Measurements from ENCODE around the gene KIF25. TPM values are rescaled to one million over a fixed set of nuclear protein-coding genes. Genes with fewer than 3 reads are reported as not detected.

KIF25 gene
- total RNA-seq, 2 donors from 2014 or later = 0.28 to 0.82 TPM

DNA sequence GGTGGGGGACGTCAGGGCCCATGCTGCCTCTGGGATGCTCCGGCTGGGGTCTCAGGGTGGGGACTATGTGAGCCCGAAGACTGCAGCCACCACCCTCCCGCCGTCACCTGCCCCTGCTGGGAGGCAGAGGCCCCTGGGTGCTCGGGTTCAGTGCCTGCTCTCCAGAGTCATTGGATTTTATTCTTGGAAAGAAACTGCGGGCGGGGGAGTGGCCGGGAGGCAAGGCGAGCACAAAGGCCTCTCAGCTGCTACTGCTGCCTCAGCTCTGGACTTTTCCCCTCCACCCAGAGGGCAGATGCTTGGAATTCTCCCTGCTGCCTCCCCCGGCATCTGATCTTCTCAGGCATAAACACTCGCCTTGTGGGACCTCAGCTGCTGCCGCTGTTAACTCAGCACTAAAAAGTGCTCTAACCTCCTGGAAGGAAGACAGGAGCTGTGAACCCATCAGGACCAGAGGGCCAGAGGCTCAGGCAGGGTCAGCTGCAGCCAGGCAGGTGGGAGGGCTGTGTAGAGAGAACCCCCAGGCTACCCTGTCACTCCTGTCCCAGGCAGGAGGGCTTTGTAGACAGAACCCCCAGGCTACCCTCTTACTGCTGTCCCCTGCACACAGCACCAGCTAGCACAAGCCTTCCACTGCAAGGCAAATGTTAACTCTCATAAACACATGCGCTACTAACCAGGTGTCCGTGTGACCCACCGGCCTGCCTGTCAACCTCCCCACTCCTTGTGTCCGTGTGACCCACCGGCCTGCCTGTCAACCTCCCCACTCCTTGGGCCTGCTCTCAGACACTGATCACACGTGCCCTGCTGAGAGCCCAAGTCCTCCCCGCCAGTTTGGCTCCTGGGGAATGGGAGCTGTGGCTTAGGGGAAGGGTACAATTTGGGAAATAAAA is 90.9 kb downstream of the KIF25 start:
- intact Hi-C loops (cut with DNase I) = no loop called here
- WGBS = 59% methylated on average over 20 of the region's 20 CpGs
- H3K4me3 ChIP-seq = no peak overlapping the region
- H3K4me1 ChIP-seq (replicated peaks) = no peaks in the 10 kb centered on the region
- H3K36me3 ChIP-seq = no peaks in the 10 kb centered on the region
- H3K9me3 ChIP-seq = no peaks in the 10 kb centered on the region
- H3K27ac ChIP-seq = no peak overlapping the region
- no peak for TF ChIP-seq POLR2A (IDR thresholded peaks at IDR 0.05)
- peak; percentile 6 for TF ChIP-seq POLR2AphosphoS5 (IDR thresholded peaks at IDR 0.05)
- DNase-seq (ENCODE audit: low spot score) = no peak
- H3K27me3 ChIP-seq (replicated peaks; ENCODE audit: insufficient read depth) = no peaks in the 10 kb centered on the region

- TF ChIP-seq POLR2AphosphoS5 (IDR thresholded peaks at IDR 0.05) (no peak), POLR2A (IDR thresholded peaks at IDR 0.05) (no peak)
- TF ChIP-seq, protein P1, sequence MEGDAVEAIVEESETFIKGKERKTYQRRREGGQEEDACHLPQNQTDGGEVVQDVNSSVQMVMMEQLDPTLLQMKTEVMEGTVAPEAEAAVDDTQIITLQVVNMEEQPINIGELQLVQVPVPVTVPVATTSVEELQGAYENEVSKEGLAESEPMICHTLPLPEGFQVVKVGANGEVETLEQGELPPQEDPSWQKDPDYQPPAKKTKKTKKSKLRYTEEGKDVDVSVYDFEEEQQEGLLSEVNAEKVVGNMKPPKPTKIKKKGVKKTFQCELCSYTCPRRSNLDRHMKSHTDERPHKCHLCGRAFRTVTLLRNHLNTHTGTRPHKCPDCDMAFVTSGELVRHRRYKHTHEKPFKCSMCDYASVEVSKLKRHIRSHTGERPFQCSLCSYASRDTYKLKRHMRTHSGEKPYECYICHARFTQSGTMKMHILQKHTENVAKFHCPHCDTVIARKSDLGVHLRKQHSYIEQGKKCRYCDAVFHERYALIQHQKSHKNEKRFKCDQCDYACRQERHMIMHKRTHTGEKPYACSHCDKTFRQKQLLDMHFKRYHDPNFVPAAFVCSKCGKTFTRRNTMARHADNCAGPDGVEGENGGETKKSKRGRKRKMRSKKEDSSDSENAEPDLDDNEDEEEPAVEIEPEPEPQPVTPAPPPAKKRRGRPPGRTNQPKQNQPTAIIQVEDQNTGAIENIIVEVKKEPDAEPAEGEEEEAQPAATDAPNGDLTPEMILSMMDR (IDR thresholded peaks at IDR 0.05) = no peak
- Histone ChIP-seq H3K4me1 (replicated peaks) (no peaks in the 10 kb centered on the region), H3K27me3 (replicated peaks; ENCODE audit: insufficient read depth) (no peaks in the 10 kb centered on the region), H3K9me3 (no peaks in the 10 kb centered on the region), H3K36me3 (no peaks in the 10 kb centered on the region), H3K27ac (no peak overlapping the region), H3K4me3 (no peak overlapping the region)
- no peak for DNase-seq (ENCODE audit: low spot score)
- WGBS = 85% methylated on average over 34 of the region's 34 CpGs
- intact Hi-C loops (cut with DNase I) = no loop called here
Observed at GRCh38 chr6:168089186-168090063, 92.0 kb downstream of the KIF25 start.

- 91% methylated on average over 16 of the region's 16 CpGs for WGBS
- TF ChIP-seq, protein P1 (IDR thresholded peaks at IDR 0.05) = no peak
- TF ChIP-seq POLR2AphosphoS5 (IDR thresholded peaks at IDR 0.05) (no peak), POLR2A (IDR thresholded peaks at IDR 0.05) (no peak)
- no peak overlapping the region for H3K4me3 ChIP-seq
Observed at GRCh38 chr6:168090064-168090690, 92.7 kb downstream of the KIF25 start.

GRCh38 chr6:168090706-168091105 is 93.2 kb downstream of the KIF25 start:
- no peaks in the 10 kb centered on the region for H3K4me1 ChIP-seq (replicated peaks)
- TF ChIP-seq POLR2AphosphoS5 (IDR thresholded peaks at IDR 0.05) = no peak
- TF ChIP-seq, protein P1 (IDR thresholded peaks at IDR 0.05) = no peak
- no peak for TF ChIP-seq POLR2A (IDR thresholded peaks at IDR 0.05)
- intact Hi-C loops (cut with DNase I) = no loop called here
- H3K4me3 ChIP-seq = no peak overlapping the region
- no peaks in the 10 kb centered on the region for H3K9me3 ChIP-seq
- H3K36me3 ChIP-seq = no peaks in the 10 kb centered on the region
- WGBS = 86% methylated on average over 17 of the region's 17 CpGs
- H3K27ac ChIP-seq = no peak overlapping the region
- DNase-seq (ENCODE audit: low spot score) = no peak
- H3K27me3 ChIP-seq (replicated peaks; ENCODE audit: insufficient read depth) = no peaks in the 10 kb centered on the region

More at GRCh38 chr6:168090064-168090690, 92.7 kb downstream of the KIF25 start:
- DNase-seq (ENCODE audit: low spot score) = no peak
- Histone ChIP-seq H3K36me3 (no peaks in the 10 kb centered on the region), H3K9me3 (no peaks in the 10 kb centered on the region), H3K4me1 (replicated peaks) (no peaks in the 10 kb centered on the region), H3K27ac (no peak overlapping the region), H3K27me3 (replicated peaks; ENCODE audit: insufficient read depth) (no peaks in the 10 kb centered on the region)
- intact Hi-C loops (cut with DNase I) = no loop called here
